Panc1 (cell line): ENCODE results near the gene CCDC110. TPM values are rescaled to one million over a fixed set of nuclear protein-coding genes. Genes with fewer than 3 reads are reported as not detected.

Experiments
- ATAC-seq: fragments of 200-7000 bp; cut with Tn5 transposase; 2 replicates; pipeline ENCODE4 v1.9.1; 2020; ENCODE audit warnings: mild to moderate bottlenecking, moderate library complexity
- BruUV-seq: library from RNA; stranded (reverse); fragments of 400-500 nt; replicated peaks from 2 replicates; lab custom pipeline; 2021; lab: Mats Ljungman, UMichigan
- CTCF ChIA-PET: fragments of 300-600 bp; sonication (Branson Sonifier 250); formaldehyde crosslinking; loops from one replicate; lab custom pipeline; 2022; ENCODE audit warnings: antibody characterized with exemption; lab: Charles Lee
- POLR2A ChIA-PET: fragments of 300-600 bp; sonication (Branson Sonifier 250); formaldehyde crosslinking; loops from one replicate; lab custom pipeline; 2022; ENCODE audit warnings: antibody characterized with exemption; lab: Charles Lee
- DNase-seq: peaks from one replicate; pipeline ENCODE4 v3.0.0-alpha.2; 2010; ENCODE audit warnings: low read depth, low spot score
- H3K27ac ChIP-seq: 2 replicates; pipeline ENCODE4 v1.5.1; 2011; ENCODE audit warnings: mild to moderate bottlenecking, low read length, inconsistent platforms
- H3K27me3 ChIP-seq: fragments of 200-500 bp; sonication (Bioruptor generic); 2 replicates; pipeline ENCODE4 v1.6.0; 2014; ENCODE audit warnings: low read length, inconsistent platforms; ENCODE audit not compliant: control insufficient read depth, insufficient read depth
- H3K36me3 ChIP-seq: fragments of 200-500 bp; sonication (Bioruptor generic); 2 replicates; pipeline ENCODE4 v1.5.1; 2014; ENCODE audit warnings: inconsistent platforms, mild to moderate bottlenecking, low read length, moderate library complexity; ENCODE audit not compliant: control insufficient read depth, insufficient read depth
- H3K4me1 ChIP-seq: 2 replicates; pipeline ENCODE4 v1.5.1; 2011; ENCODE audit warnings: inconsistent platforms, mild to moderate bottlenecking, low read length, moderate library complexity; ENCODE audit not compliant: control insufficient read depth, insufficient read depth
- H3K4me3 ChIP-seq, 2 experiments: 2 replicates each; pipeline ENCODE4 v1.5.1; 2011 to 2012; ENCODE audit warnings: low read depth in 2 of 2, low read length in 2 of 2, mild to moderate bottlenecking in 2 of 2, inconsistent platforms in 1 of 2, moderate library complexity in 1 of 2
- H3K9me3 ChIP-seq: fragments of 200-500 bp; sonication (Bioruptor generic); 2 replicates; pipeline ENCODE4 v1.5.1; 2014; ENCODE audit warnings: low read depth, mild to moderate bottlenecking, inconsistent platforms, low read length, moderate library complexity; ENCODE audit not compliant: control insufficient read depth, insufficient read depth
- CTCF ChIP-seq: fragments of 450-650 bp; IDR thresholded peaks from 2 replicates; pipeline ENCODE4 v1.5.1; 2017; ENCODE audit warnings: mild to moderate bottlenecking
- POLR2AphosphoS5 ChIP-seq: IDR thresholded peaks from 2 replicates; pipeline ENCODE4 v1.6.1; 2012; ENCODE audit warnings: mild to moderate bottlenecking, low read depth, low read length, moderate library complexity
- REST ChIP-seq, 2 experiments: IDR thresholded peaks; 2 replicates each; pipeline ENCODE4 v1.6.1; 2011 to 2012; ENCODE audit warnings: low read depth in 2 of 2, control low read depth in 1 of 2, low read length in 1 of 2, mild to moderate bottlenecking in 1 of 2, moderate library complexity in 1 of 2; ENCODE audit not compliant: insufficient read depth in 1 of 2
- SIN3A ChIP-seq: IDR thresholded peaks from 2 replicates; pipeline ENCODE4 v1.6.1; 2012; ENCODE audit warnings: low read depth, mild to moderate bottlenecking, low read length, moderate library complexity, borderline replicate concordance; ENCODE audit not compliant: insufficient read depth
- TCF7L2 ChIP-seq: IDR thresholded peaks from 2 replicates; pipeline ENCODE4 v1.6.1; 2011; ENCODE audit warnings: mild to moderate bottlenecking, low read depth, low read length, inconsistent platforms
- in situ Hi-C: cut with HindIII; loops from 2 replicates; pipeline ENCODE4 v1.10.0; 2016; ENCODE audit warnings: low sequenced_read_pairs, low pct_unique_long_range_greater_than_20kb
- intact Hi-C: fragments of 100-400 bp; cut with micrococcal nuclease; formaldehyde crosslinking; loops from one replicate; pipeline ENCODE4 v1.10.0; 2022; ENCODE audit not compliant: unreplicated experiment
- total RNA-seq: library from RNA; stranded (reverse); gene quantifications from one replicate; pipeline ENCODE4 v1.2.1, GENCODE V29; 2021; ENCODE audit not compliant: unreplicated experiment

The CCDC110 gene
- total RNA-seq, 1 experiment from 2014 or later = 0.05 TPM

GRCh38 chr4:185510806-185511205 lies 39.3 kb upstream of the CCDC110 start:
- H3K27me3 ChIP-seq = no peaks in the 10 kb centered on the region
- H3K4me3 ChIP-seq = no peak overlapping the region
- CTCF ChIA-PET = interaction anchor here (0.7 kb wide), 1 partner anchor 315 kb away, joined by 4 read pairs; no protein-coding TSS in a partner anchor
- H3K9me3 ChIP-seq = no peaks in the 10 kb centered on the region
- ATAC-seq (no peak), DNase-seq (no peak)
- no peak for TF ChIP-seq CTCF
- no peak for TF ChIP-seq SIN3A
- TF ChIP-seq POLR2AphosphoS5 = no peak
- no peak for TF ChIP-seq REST (IDR thresholded peaks at IDR 0.05; ENCODE audit: insufficient read depth in 1 of 2, low read depth in 2 of 2, low read length in 1 of 2)
- TF ChIP-seq TCF7L2 = no peak
- POLR2A ChIA-PET = no interaction called here
- H3K27ac ChIP-seq = no peak overlapping the region
- in situ Hi-C loops (no loop called here), intact Hi-C loops (no loop called here)
- H3K4me1 ChIP-seq = no peaks in the 10 kb centered on the region
- H3K36me3 ChIP-seq = no peaks in the 10 kb centered on the region
- BruUV-seq = no TSS peak

GRCh38 chr4:185508181-185508580 lies 36.6 kb upstream of the CCDC110 start:
- ChIA-PET CTCF (no interaction called here), POLR2A (interaction anchor here (0.6 kb wide), 1 partner anchor 52 kb away, joined by 3 read pairs; no protein-coding TSS in a partner anchor)
- ATAC-seq (no peak), DNase-seq (no peak)
- H3K4me3 ChIP-seq = no peak overlapping the region
- no peaks in the 10 kb centered on the region for H3K36me3 ChIP-seq
- no peaks in the 10 kb centered on the region for H3K27me3 ChIP-seq
- H3K27ac ChIP-seq = no peak overlapping the region
- no peaks in the 10 kb centered on the region for H3K9me3 ChIP-seq
- no peaks in the 10 kb centered on the region for H3K4me1 ChIP-seq
- intact Hi-C loops (no loop called here), in situ Hi-C loops (no loop called here)
- BruUV-seq = no TSS peak
- TF ChIP-seq CTCF (no peak), POLR2AphosphoS5 (no peak), SIN3A (no peak), TCF7L2 (no peak)
